Breast epithelium (tissue), 3 donors: ENCODE data around the gene AVPI1.

ENCODE experiments used
- POLR2AphosphoS5 ChIP-seq, 3 donors: sonication (generic); formaldehyde crosslinking; IDR thresholded peaks; one replicate each; pipeline ENCODE4 v1.6.1; 2017; ENCODE audit warnings: antibody characterized with exemption in 3 of 3
- TF ChIP-seq, protein P1 (sequence below), 3 donors: fragments of 450-650 bp; IDR thresholded peaks; one replicate each; pipeline ENCODE4 v1.5.1; 2016 to 2017; ENCODE audit warnings: antibody characterized with exemption in 3 of 3, mild to moderate bottlenecking in 3 of 3, moderate library complexity in 3 of 3

GRCh38 chr10:97729014-97729413 is 42.0 kb upstream of the AVPI1 start:
- TF ChIP-seq, protein P1, sequence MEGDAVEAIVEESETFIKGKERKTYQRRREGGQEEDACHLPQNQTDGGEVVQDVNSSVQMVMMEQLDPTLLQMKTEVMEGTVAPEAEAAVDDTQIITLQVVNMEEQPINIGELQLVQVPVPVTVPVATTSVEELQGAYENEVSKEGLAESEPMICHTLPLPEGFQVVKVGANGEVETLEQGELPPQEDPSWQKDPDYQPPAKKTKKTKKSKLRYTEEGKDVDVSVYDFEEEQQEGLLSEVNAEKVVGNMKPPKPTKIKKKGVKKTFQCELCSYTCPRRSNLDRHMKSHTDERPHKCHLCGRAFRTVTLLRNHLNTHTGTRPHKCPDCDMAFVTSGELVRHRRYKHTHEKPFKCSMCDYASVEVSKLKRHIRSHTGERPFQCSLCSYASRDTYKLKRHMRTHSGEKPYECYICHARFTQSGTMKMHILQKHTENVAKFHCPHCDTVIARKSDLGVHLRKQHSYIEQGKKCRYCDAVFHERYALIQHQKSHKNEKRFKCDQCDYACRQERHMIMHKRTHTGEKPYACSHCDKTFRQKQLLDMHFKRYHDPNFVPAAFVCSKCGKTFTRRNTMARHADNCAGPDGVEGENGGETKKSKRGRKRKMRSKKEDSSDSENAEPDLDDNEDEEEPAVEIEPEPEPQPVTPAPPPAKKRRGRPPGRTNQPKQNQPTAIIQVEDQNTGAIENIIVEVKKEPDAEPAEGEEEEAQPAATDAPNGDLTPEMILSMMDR (IDR thresholded peaks at IDR 0.05), result no peak
- no peak for TF ChIP-seq POLR2AphosphoS5 (IDR thresholded peaks at IDR 0.05)
